Stimulated activated CD4-positive, alpha-beta T cell treated with anti-CD3 and anti-CD28 coated beads, Interleukin-4, amount 100 ng/mL, for 4 hours (primary cell): Measurements from ENCODE around the gene CA10.

Experiments
- DNase-seq, 2 experiments: peaks; one replicate each; pipeline ENCODE4 v3.0.0-alpha.2; 2020

CA10 gene

GRCh38 chr17:52158450-52159042 lies at the start of gene CA10:
TSS of gene CA10 (minus strand) at chr17:52158714.
- DNase-seq: no peak

GRCh38 chr17:52207796-52208195 lies 49.3 kb upstream of the CA10 start:
- no peak for DNase-seq

- DNase-seq: no peak
These were observed 44.1 kb upstream of the CA10 start for GRCh38 chr17:52202520-52203080.

- no peak for DNase-seq
These were observed 43.4 kb upstream of the CA10 start for GRCh38 chr17:52201767-52202519.

GRCh38 chr17:52191491-52191890 lies 33.0 kb upstream of the CA10 start:
- no peak for DNase-seq

- DNase-seq: no peak
These were observed 23.3 kb upstream of the CA10 start for GRCh38 chr17:52181782-52182181.

GRCh38 chr17:52178012-52178411 lies 19.5 kb upstream of the CA10 start:
- DNase-seq: no peak

- DNase-seq: no peak
These were observed 12.6 kb upstream of the CA10 start for GRCh38 chr17:52170963-52171572.

- DNase-seq: no peak
These were observed 1.6 kb upstream of the CA10 start for GRCh38 chr17:52160136-52160567.

GRCh38 chr17:52159246-52160135 lies 977 bp upstream of the CA10 start:
- DNase-seq: no peak

GRCh38 chr17:52157603-52158449 lies 688 bp downstream of the CA10 start:
- DNase-seq: no peak

- DNase-seq: no peak
These were observed 1.6 kb downstream of the CA10 start for GRCh38 chr17:52156576-52157570.

GRCh38 chr17:52155301-52155700 lies 3.2 kb downstream of the CA10 start:
- no peak for DNase-seq

GRCh38 chr17:52154466-52154865 lies 4.0 kb downstream of the CA10 start:
- no peak for DNase-seq

GRCh38 chr17:52150935-52151334 lies 7.6 kb downstream of the CA10 start:
- no peak for DNase-seq

GRCh38 chr17:52149626-52150025 lies 8.9 kb downstream of the CA10 start:
- DNase-seq: no peak

GRCh38 chr17:52148969-52149351 lies 9.6 kb downstream of the CA10 start:
- no peak for DNase-seq

- DNase-seq: no peak
These were observed 10.1 kb downstream of the CA10 start for GRCh38 chr17:52148288-52148968.

GRCh38 chr17:52147872-52148271 lies 10.6 kb downstream of the CA10 start:
- DNase-seq: no peak

- DNase-seq: no peak
These were observed 11.1 kb downstream of the CA10 start for GRCh38 chr17:52147431-52147830.
